KOPT-K1 (cell line): ENCODE data around the gene SORCS2.
"Not testable (repeated sequence)": the region's sequence is repeated elsewhere in the genome, so short reads cannot be mapped to it uniquely, and the experiment has no call there.

Source experiments
- H3K27ac ChIP-seq: fragments of 200-600 bp; sonication (generic); 2 replicates; pipeline ENCODE4 v1.5.1; 2016; ENCODE audit warnings: antibody characterized with exemption, mild to moderate bottlenecking, low read depth, low read length; ENCODE audit not compliant: poor library complexity, severe bottlenecking
- H3K36me3 ChIP-seq: fragments of 200-600 bp; sonication (generic); 2 replicates; pipeline ENCODE4 v1.5.1; 2017; ENCODE audit warnings: antibody characterized with exemption, mild to moderate bottlenecking, low read length, moderate library complexity; ENCODE audit not compliant: insufficient read depth
- H3K9me3 ChIP-seq: fragments of 200-600 bp; sonication (generic); 2 replicates; pipeline ENCODE4 v1.5.1; 2017; ENCODE audit warnings: antibody characterized with exemption, low read length, mild to moderate bottlenecking; ENCODE audit not compliant: insufficient read depth, poor library complexity, severe bottlenecking

The SORCS2 gene

GRCh38 chr4:7596918-7597606 lies 404.7 kb downstream of the SORCS2 start:
- Histone ChIP-seq H3K36me3 (no peaks in the 10 kb centered on the region), H3K27ac (no peak overlapping the region), H3K9me3 (no peaks in the 10 kb centered on the region)

- Histone ChIP-seq H3K27ac (no peak overlapping the region), H3K36me3 (no peaks in the 10 kb centered on the region), H3K9me3 (no peaks in the 10 kb centered on the region)
Measured at GRCh38 chr4:7598939-7599790, 406.8 kb downstream of the SORCS2 start.

DNA sequence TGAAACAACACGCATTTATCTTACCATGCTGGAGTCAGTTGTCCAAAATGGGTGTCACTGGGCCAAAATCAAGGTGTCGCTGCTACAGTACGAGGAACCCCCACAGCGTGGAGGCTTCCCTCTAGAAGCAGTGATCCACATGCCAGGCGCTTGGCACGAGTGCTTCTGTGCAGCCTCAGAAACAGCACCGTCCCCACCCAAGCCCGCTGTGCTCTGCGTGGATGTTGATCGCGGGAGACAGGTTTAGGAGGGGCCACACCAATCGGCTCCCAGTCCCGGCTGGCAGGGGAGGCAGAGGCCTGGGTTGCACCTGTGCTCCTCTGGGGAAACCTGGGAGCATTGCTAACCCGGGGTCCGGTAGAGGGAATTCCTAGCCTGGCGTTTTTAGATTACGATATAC lies 407.9 kb downstream of the SORCS2 start:
- no peak overlapping the region for H3K27ac ChIP-seq
- no peaks in the 10 kb centered on the region for H3K9me3 ChIP-seq
- H3K36me3 ChIP-seq: no peaks in the 10 kb centered on the region

DNA sequence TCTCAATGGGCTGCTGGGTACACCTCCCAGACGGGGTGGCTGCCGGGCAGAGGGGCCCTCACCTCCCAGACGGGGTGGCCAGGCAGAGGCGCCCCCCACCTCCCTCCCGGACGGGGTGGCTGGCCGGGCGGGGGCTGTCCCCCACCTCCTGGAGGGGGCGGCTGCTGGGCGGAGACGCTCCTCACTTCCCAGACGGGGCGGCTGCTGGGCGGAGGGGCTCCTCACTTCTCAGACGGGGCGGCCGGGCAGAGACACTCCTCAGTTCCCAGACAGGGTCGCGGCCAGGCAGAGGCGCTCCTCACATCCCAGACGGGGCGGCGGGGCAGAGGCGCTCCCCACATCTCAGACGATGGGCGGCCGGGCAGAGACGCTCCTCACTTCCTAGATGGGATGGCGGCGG lies 409.8 kb downstream of the SORCS2 start:
- not testable (repeated sequence) for H3K9me3 ChIP-seq, H3K27ac ChIP-seq, H3K36me3 ChIP-seq

DNA sequence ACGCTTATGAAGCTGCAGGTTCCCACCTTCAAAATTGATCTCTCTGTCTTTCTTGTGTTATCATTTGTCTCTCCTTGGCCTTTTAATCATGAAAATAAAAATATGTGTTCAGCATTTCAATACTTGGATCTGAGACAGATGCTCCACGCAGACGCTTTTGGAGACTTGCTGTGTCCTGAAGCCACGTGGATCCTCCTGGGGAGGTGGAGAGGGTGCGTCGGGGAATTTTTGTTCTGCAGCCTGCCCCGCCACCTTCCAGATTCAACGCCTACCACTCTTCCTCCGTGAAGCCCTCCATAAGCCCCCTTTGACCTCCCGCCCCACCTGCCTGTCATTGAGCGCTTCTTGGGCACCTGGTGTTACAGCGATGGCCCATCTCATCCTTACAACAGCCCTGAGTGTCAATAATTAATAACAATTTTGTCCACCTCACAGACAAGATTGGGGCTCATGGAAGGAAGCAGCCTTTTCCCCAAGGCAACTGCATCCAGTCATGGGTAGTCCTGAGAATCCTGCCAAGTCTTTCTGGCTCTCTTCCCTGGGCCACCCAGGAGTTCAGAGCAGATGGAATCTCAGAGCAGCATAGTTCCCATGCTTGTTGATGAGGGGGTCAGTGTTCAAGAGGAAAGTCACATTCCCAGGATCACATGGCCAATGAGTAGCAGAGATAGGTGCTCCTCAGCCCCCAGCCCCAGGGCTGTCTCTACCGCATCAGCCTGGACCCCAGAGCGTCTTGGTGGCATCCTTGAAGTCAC lies 415.0 kb downstream of the SORCS2 start:
- Histone ChIP-seq H3K36me3 (no peaks in the 10 kb centered on the region), H3K27ac (no peak overlapping the region), H3K9me3 (no peaks in the 10 kb centered on the region)

DNA sequence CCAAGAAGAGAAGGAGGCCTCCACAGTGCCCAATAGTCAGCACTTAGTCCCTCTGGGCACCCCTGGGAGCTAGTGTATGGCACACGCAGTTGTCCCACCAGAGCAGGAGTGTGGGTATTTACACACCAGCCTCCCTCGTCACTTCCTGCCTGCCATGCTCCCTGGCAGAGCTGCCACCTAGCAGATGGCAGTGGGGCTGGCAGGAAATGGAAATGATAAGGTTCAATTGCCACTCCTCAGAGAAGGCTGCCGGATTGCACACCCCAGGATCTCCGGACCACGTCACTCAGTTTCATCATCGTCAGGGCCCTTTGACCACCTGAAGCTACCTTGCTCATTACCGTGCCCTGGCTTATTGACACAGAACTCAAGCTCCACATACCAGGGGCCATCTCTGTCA lies 415.7 kb downstream of the SORCS2 start:
- H3K36me3 ChIP-seq: no peaks in the 10 kb centered on the region
- H3K27ac ChIP-seq: no peak overlapping the region
- no peaks in the 10 kb centered on the region for H3K9me3 ChIP-seq

DNA sequence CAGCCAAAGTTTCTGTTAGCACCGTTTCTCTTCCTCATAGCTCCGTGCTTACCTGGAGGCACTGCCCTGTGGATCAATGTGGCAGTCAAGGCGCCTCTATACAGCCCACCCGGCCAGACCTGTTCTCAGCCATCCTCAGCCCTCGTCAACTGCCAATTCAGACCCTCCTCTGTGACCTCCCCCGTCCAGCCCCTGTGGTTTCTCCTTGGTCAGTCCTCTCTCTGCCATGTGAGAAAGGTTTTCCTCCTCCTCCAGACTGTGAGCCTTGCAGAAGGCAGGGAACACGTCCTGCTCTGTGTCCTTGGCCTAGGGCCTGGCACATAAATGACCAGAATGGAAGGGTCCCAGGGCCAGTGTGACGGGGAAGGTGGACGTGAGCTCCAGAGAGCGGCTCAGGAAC lies 417.0 kb downstream of the SORCS2 start:
- Histone ChIP-seq H3K9me3 (no peaks in the 10 kb centered on the region), H3K36me3 (no peaks in the 10 kb centered on the region), H3K27ac (no peak overlapping the region)

DNA sequence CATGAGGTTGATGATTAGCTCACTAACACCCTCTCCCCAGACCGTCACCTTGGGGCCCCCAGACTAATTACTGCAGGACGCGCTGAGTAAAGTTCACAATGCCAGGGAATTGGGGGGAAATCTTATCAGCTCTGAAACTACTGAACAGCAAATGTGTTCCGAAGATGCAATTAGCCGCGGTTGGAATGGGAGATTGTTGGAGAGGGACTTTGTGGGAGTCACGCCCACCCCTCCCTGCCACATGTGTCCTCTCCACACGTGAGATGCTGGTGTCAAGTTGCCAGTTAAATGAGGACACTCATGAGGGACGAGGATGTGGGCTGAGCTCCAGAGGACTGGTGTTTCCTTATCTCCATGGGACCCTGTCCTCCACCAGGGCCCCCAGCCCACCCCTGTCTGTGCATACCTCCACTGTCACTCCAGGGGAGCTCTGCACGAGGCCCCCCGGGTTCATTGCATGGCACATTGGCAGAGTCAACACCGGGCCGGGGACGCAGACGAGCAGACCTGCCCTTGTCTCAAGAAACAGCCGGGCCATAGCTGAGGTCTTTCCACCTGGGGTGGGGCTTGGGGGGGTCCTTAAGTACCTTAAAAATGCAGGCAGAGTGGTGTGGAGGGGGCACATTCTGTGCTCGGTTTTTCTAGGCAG lies 417.8 kb downstream of the SORCS2 start:
- Histone ChIP-seq H3K9me3 (no peaks in the 10 kb centered on the region), H3K27ac (no peak overlapping the region), H3K36me3 (no peaks in the 10 kb centered on the region)

GRCh38 chr4:7610841-7611240 lies 418.5 kb downstream of the SORCS2 start:
- Histone ChIP-seq H3K27ac (no peak overlapping the region), H3K36me3 (no peaks in the 10 kb centered on the region), H3K9me3 (no peaks in the 10 kb centered on the region)

DNA sequence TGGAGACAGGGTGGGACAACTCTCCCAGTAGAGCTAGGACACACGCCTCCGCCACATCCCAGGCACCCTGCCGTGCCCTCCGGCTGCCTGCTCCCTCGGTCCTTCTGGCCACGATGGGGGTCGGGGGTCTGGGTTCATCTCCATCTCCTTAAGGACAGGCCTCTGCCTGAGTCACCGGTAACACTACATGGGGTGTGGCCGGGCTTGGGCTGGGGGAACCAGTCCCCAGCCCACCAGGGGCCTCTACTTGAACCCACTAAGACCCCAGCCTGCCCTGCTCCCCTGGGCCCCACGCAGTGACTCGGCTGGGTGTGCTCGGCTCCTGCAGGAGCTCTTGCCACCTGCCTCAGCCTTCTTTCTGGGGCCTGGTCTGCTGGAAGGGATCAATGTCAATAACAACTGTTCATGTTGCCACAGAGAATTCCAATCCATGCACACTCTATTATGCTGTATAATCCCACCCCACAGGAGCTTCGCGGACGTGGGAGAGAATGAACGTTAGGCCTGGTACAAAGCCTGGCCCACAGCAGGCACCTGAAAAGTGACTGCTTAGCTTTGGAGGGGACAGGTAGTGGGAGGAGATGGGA lies 420.1 kb downstream of the SORCS2 start:
- Histone ChIP-seq H3K36me3 (no peaks in the 10 kb centered on the region), H3K27ac (no peak overlapping the region), H3K9me3 (no peaks in the 10 kb centered on the region)

DNA sequence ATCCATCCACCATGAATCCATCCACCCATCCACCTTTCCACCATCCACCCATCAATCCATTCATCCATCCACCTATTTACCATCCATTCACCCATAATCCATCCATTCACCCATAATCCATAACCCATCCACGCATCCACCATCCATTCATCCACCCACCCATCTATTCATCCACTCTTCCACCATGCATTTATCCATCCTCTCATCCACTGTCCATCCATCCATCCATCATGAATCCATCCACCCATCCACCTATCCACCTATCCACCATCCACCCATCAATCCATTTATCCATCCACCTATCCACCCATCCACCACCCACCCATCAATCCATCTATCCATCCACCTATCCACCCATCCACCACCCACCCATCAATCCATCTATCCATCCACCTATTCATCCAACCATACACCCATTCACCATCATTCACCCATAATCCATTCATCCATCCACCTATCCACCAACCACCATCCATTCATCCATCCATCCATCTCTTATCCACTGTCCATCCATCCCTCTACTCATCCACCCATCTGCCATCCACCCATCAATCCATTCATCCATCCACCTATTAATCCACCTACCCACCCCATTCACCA lies 422.1 kb downstream of the SORCS2 start:
- Histone ChIP-seq H3K36me3 (no peaks in the 10 kb centered on the region), H3K9me3 (no peaks in the 10 kb centered on the region)

DNA sequence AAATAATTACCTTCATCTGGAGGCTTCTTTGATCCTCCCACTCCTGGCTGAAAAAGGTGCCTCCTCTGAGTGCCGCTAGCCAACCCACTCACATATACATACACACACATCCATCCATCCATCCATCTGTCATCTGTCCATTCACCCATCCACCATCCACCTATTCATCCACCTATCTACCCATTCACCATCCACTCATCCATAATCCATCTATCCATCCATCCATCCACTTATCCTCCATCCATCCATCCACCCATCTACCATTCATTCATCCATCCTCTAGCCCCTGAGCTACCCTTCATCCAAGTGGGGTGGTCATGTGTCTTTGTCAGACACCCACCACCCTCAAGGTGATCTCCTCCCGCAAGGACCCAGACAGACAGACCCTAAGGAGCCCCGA lies 423.9 kb downstream of the SORCS2 start:
- Histone ChIP-seq H3K27ac (no peak overlapping the region), H3K9me3 (no peaks in the 10 kb centered on the region), H3K36me3 (no peaks in the 10 kb centered on the region)

More for the DNA sequence above, 422.1 kb downstream of the SORCS2 start:
- no peak overlapping the region for H3K27ac ChIP-seq

- no peaks in the 10 kb centered on the region for H3K36me3 ChIP-seq
- H3K27ac ChIP-seq: no peak overlapping the region
- H3K9me3 ChIP-seq: no peaks in the 10 kb centered on the region
Measured at GRCh38 chr4:7618361-7618760, 426.0 kb downstream of the SORCS2 start.

- no peaks in the 10 kb centered on the region for H3K36me3 ChIP-seq
- no peaks in the 10 kb centered on the region for H3K9me3 ChIP-seq
- H3K27ac ChIP-seq: no peak overlapping the region
Measured at GRCh38 chr4:7620086-7620813, 427.9 kb downstream of the SORCS2 start.
